AG09319 (cell line): ENCODE data around the gene P4HA2.

Source experiments
- DNase-seq: peaks from one replicate; pipeline ENCODE4 v3.0.0-alpha.2; 2010; ENCODE audit warnings: low read depth; ENCODE audit errors: extremely low read depth
- CTCF ChIP-seq: IDR thresholded peaks from 2 replicates; pipeline ENCODE4 v1.5.1; 2011; ENCODE audit warnings: low read depth, mild to moderate bottlenecking, inconsistent platforms, low read length, moderate library complexity

The P4HA2 gene

GRCh38 chr5:132225165-132226032 lies 2.3 kb downstream of the P4HA2 start:
- no peak for TF ChIP-seq CTCF
- peak; percentile 83 for DNase-seq

- DNase-seq, result peak; percentile 31
- no peak for TF ChIP-seq CTCF
These were observed 2.9 kb downstream of the P4HA2 start for GRCh38 chr5:132224716-132225115.

GRCh38 chr5:132223861-132224260 lies 3.8 kb downstream of the P4HA2 start:
- DNase-seq, result no peak
- TF ChIP-seq CTCF, result no peak

- TF ChIP-seq CTCF, result no peak
- DNase-seq, result no peak
These were observed 5.0 kb downstream of the P4HA2 start for GRCh38 chr5:132222649-132223038.

- DNase-seq, result peak; percentile 79
- peak; percentile 43 for TF ChIP-seq CTCF
These were observed 5.6 kb downstream of the P4HA2 start for GRCh38 chr5:132221781-132222648.

GRCh38 chr5:132220491-132220890 lies 7.2 kb downstream of the P4HA2 start:
- no peak for TF ChIP-seq CTCF
- no peak for DNase-seq

- DNase-seq, result no peak
- no peak for TF ChIP-seq CTCF
These were observed 7.7 kb downstream of the P4HA2 start for GRCh38 chr5:132219981-132220380.
